Liver (tissue), 9 donors: Measurements from ENCODE around the gene SOCS2. TPM values are rescaled to one million over a fixed set of nuclear protein-coding genes. Genes with fewer than 3 reads are reported as not detected.

Source experiments
- DNase-seq: peaks from one replicate; pipeline ENCODE4 v3.0.0-alpha.2; 2017; ENCODE audit warnings: low spot score
- H3K27ac ChIP-seq, 2 donors: one replicate each; pipeline ENCODE4 v1.7.0; 2013; ENCODE audit warnings: inconsistent platforms in 2 of 2, low read length in 2 of 2, control low read depth in 1 of 2, low read depth in 1 of 2, mild to moderate bottlenecking in 1 of 2
- H3K27me3 ChIP-seq, 4 donors: one replicate each; pipeline versions ENCODE4 v1.6.1 to v1.7.0; 2013; ENCODE audit warnings: low read length in 3 of 4, inconsistent platforms in 1 of 4, mild to moderate bottlenecking in 1 of 4, moderate library complexity in 1 of 4; ENCODE audit not compliant: control insufficient read depth in 4 of 4, insufficient read depth in 4 of 4
- H3K36me3 ChIP-seq, 4 donors: one replicate each; pipeline versions ENCODE4 v1.6.1 to v1.7.0; 2013; ENCODE audit warnings: low read length in 3 of 4, mild to moderate bottlenecking in 3 of 4, low read depth in 1 of 4, moderate library complexity in 1 of 4; ENCODE audit not compliant: control insufficient read depth in 4 of 4, insufficient read depth in 3 of 4
- H3K4me1 ChIP-seq, 4 donors: one replicate each; pipeline versions ENCODE4 v1.6.1 to v1.7.0; 2013; ENCODE audit warnings: low read length in 3 of 4, mild to moderate bottlenecking in 3 of 4, moderate library complexity in 1 of 4; ENCODE audit not compliant: control insufficient read depth in 4 of 4, insufficient read depth in 4 of 4
- H3K4me3 ChIP-seq, 3 donors: one replicate each; pipeline versions ENCODE4 v1.6.1 to v1.7.0; 2013; ENCODE audit warnings: low read length in 3 of 3, control low read depth in 1 of 3, low read depth in 1 of 3, mild to moderate bottlenecking in 1 of 3
- H3K9ac ChIP-seq, 2 donors: one replicate each; pipeline ENCODE4 v1.7.0; 2013; ENCODE audit warnings: low read length in 2 of 2, mild to moderate bottlenecking in 2 of 2, moderate library complexity in 2 of 2, control low read depth in 1 of 2, low read depth in 1 of 2
- H3K9me3 ChIP-seq, 4 donors: one replicate each; pipeline versions ENCODE4 v1.6.1 to v1.7.0; 2013; ENCODE audit warnings: low read length in 3 of 4; ENCODE audit not compliant: control insufficient read depth in 4 of 4
- ATF3 ChIP-seq: IDR thresholded peaks from 2 replicates; pipeline ENCODE4 v1.6.1; 2016; ENCODE audit warnings: antibody characterized with exemption
- CTCF ChIP-seq: fragments of 150-350 bp; IDR thresholded peaks from 2 replicates; pipeline ENCODE4 v1.5.1; 2017; ENCODE audit warnings: improper control_type of control experiment, low read depth, low read length; ENCODE audit not compliant: missing input control
- EGR1 ChIP-seq, 2 donors: IDR thresholded peaks; 2 replicates each; pipeline ENCODE4 v1.6.1; 2016 to 2018; ENCODE audit warnings: antibody characterized with exemption in 2 of 2, low read depth in 2 of 2
- FOXA1 ChIP-seq: IDR thresholded peaks from 2 replicates; pipeline ENCODE4 v1.6.1; 2016; ENCODE audit warnings: antibody characterized with exemption
- FOXA2 ChIP-seq: IDR thresholded peaks from 2 replicates; pipeline ENCODE4 v1.6.1; 2016; ENCODE audit warnings: antibody characterized with exemption
- GABPA ChIP-seq, 2 donors: IDR thresholded peaks in 1 of 2; conservative IDR thresholded peaks in 1 of 2; 2 replicates each; pipeline ENCODE4 v1.6.1; 2016; ENCODE audit warnings: antibody characterized with exemption in 2 of 2, mild to moderate bottlenecking in 1 of 2, moderate library complexity in 1 of 2
- HNF4A ChIP-seq, 2 donors: conservative IDR thresholded peaks; 2 replicates each; pipeline ENCODE4 v1.6.1; 2016; ENCODE audit warnings: antibody characterized with exemption in 2 of 2, mild to moderate bottlenecking in 2 of 2
- HNF4G ChIP-seq: IDR thresholded peaks from 2 replicates; pipeline ENCODE4 v1.6.1; 2016; ENCODE audit warnings: antibody characterized with exemption
- JUND ChIP-seq, 2 donors: IDR thresholded peaks; 2 replicates each; pipeline ENCODE4 v1.6.1; 2016; ENCODE audit warnings: antibody characterized with exemption in 2 of 2
- SP1 ChIP-seq: IDR thresholded peaks from 2 replicates; pipeline ENCODE4 v1.6.1; 2018; ENCODE audit warnings: antibody characterized with exemption, mild to moderate bottlenecking
- TAF1 ChIP-seq: conservative IDR thresholded peaks from 2 replicates; pipeline ENCODE4 v1.6.1; 2016; ENCODE audit warnings: antibody characterized with exemption, mild to moderate bottlenecking
- WGBS: extraction: QIAGEN DNeasy Blood & Tissue Kit; methylation state at CpG from one replicate; pipeline ENCODE4 v1.1.7; 2013; 5-methylcytosine and 5-hydroxymethylcytosine counted together
- polyA plus RNA-seq, 2 donors: library from polyadenylated mRNA; stranded (reverse) in 1 of 2; unstranded in 1 of 2; fragments of 200-250 nt in 1 of 2; fragments of >200 nt in 1 of 2; fragmentation: Nextera tagmentation in 1 of 2; extraction: Ambion mirVana in 1 of 2; gene quantifications; one replicate each; pipeline versions ENCODE4 v1.2.1 to v1.2.3, GENCODE V29; 2013 to 2015
- total RNA-seq, 2 donors: library from RNA; depleted of rRNA; stranded (reverse); fragments of >200 nt; gene quantifications; one replicate each; pipeline ENCODE4 v1.2.3, GENCODE V29; 2014
- TF ChIP-seq, protein P1 (sequence below): IDR thresholded peaks from 2 replicates; pipeline ENCODE4 v1.6.1; 2016; ENCODE audit warnings: antibody characterized with exemption
- TF ChIP-seq, protein P2 (sequence below): IDR thresholded peaks from 2 replicates; pipeline ENCODE4 v1.6.1; 2016; ENCODE audit warnings: antibody characterized with exemption
- TF ChIP-seq, protein P3 (sequence below): IDR thresholded peaks from 2 replicates; pipeline ENCODE4 v1.6.1; 2016; ENCODE audit warnings: antibody characterized with exemption, mild to moderate bottlenecking
- donor health status: healthy.
- donor health status: healthy.
- donor health status: healthy.
- donor health status: healthy.
- donor health status: healthy.

The SOCS2 gene
- total and polyA plus RNA-seq, 4 donors: 7.0 to 66.3 (median 34.4) TPM

- H3K9me3 ChIP-seq: no peaks in the 10 kb centered on the region
- H3K4me1 ChIP-seq: peaks cover 0 to 3% (median 2%) of the 10 kb centered on the region in 4 donors
- no peak overlapping the region for H3K4me3 ChIP-seq
- no peaks in the 10 kb centered on the region for H3K27me3 ChIP-seq
- no peak for DNase-seq
- H3K27ac ChIP-seq: no peak overlapping the region
- no peak for TF ChIP-seq TAF1
- no peak for TF ChIP-seq EGR1 (IDR thresholded peaks at IDR 0.05; ENCODE audit: low read depth in 2 of 2)
- TF ChIP-seq HNF4G: no peak
- TF ChIP-seq SP1: no peak
- no peak overlapping the region for H3K9ac ChIP-seq
- WGBS: 85% methylated on average over 2 of the region's 2 CpGs
- no peaks in the 10 kb centered on the region for H3K36me3 ChIP-seq
These were observed 36.2 kb upstream of the SOCS2 start for GRCh38 chr12:93536111-93536765.

GRCh38 chr12:93536766-93537488, 35.5 kb upstream of the SOCS2 start:
- no peaks in the 10 kb centered on the region for H3K36me3 ChIP-seq
- H3K9ac ChIP-seq: no peak overlapping the region
- DNase-seq: no peak
- no peak overlapping the region for H3K27ac ChIP-seq
- no peak overlapping the region for H3K4me3 ChIP-seq
- no peak for TF ChIP-seq JUND (IDR thresholded peaks at IDR 0.05)
- TF ChIP-seq EGR1 (IDR thresholded peaks at IDR 0.05; ENCODE audit: low read depth in 2 of 2): no peak
- TF ChIP-seq, protein P1, sequence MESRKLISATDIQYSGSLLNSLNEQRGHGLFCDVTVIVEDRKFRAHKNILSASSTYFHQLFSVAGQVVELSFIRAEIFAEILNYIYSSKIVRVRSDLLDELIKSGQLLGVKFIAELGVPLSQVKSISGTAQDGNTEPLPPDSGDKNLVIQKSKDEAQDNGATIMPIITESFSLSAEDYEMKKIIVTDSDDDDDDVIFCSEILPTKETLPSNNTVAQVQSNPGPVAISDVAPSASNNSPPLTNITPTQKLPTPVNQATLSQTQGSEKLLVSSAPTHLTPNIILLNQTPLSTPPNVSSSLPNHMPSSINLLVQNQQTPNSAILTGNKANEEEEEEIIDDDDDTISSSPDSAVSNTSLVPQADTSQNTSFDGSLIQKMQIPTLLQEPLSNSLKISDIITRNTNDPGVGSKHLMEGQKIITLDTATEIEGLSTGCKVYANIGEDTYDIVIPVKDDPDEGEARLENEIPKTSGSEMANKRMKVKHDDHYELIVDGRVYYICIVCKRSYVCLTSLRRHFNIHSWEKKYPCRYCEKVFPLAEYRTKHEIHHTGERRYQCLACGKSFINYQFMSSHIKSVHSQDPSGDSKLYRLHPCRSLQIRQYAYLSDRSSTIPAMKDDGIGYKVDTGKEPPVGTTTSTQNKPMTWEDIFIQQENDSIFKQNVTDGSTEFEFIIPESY: no peak
- TF ChIP-seq, protein P2, sequence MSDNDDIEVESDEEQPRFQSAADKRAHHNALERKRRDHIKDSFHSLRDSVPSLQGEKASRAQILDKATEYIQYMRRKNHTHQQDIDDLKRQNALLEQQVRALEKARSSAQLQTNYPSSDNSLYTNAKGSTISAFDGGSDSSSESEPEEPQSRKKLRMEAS: no peak
- no peak for TF ChIP-seq GABPA (IDR thresholded peaks at IDR 0.05 in 1 of 2, conservative IDR thresholded peaks at IDR 0.05 in 1 of 2)
- TF ChIP-seq HNF4G: no peak
- TF ChIP-seq ATF3: no peak
- no peak for TF ChIP-seq HNF4A (conservative IDR thresholded peaks at IDR 0.05)
- no peak for TF ChIP-seq FOXA1
- no peak for TF ChIP-seq FOXA2
- TF ChIP-seq, protein P3, sequence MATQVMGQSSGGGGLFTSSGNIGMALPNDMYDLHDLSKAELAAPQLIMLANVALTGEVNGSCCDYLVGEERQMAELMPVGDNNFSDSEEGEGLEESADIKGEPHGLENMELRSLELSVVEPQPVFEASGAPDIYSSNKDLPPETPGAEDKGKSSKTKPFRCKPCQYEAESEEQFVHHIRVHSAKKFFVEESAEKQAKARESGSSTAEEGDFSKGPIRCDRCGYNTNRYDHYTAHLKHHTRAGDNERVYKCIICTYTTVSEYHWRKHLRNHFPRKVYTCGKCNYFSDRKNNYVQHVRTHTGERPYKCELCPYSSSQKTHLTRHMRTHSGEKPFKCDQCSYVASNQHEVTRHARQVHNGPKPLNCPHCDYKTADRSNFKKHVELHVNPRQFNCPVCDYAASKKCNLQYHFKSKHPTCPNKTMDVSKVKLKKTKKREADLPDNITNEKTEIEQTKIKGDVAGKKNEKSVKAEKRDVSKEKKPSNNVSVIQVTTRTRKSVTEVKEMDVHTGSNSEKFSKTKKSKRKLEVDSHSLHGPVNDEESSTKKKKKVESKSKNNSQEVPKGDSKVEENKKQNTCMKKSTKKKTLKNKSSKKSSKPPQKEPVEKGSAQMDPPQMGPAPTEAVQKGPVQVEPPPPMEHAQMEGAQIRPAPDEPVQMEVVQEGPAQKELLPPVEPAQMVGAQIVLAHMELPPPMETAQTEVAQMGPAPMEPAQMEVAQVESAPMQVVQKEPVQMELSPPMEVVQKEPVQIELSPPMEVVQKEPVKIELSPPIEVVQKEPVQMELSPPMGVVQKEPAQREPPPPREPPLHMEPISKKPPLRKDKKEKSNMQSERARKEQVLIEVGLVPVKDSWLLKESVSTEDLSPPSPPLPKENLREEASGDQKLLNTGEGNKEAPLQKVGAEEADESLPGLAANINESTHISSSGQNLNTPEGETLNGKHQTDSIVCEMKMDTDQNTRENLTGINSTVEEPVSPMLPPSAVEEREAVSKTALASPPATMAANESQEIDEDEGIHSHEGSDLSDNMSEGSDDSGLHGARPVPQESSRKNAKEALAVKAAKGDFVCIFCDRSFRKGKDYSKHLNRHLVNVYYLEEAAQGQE: no peak
- TF ChIP-seq SP1: no peak
- TF ChIP-seq CTCF: no peak
- peaks cover 0 to 10% (median 8%) of the 10 kb centered on the region in 4 donors for H3K4me1 ChIP-seq
- H3K27me3 ChIP-seq: no peaks in the 10 kb centered on the region
- H3K9me3 ChIP-seq: no peaks in the 10 kb centered on the region
- 74% methylated on average over 5 of the region's 5 CpGs for WGBS
